ENCODE measurements around the gene PRSS56.

DNA sequence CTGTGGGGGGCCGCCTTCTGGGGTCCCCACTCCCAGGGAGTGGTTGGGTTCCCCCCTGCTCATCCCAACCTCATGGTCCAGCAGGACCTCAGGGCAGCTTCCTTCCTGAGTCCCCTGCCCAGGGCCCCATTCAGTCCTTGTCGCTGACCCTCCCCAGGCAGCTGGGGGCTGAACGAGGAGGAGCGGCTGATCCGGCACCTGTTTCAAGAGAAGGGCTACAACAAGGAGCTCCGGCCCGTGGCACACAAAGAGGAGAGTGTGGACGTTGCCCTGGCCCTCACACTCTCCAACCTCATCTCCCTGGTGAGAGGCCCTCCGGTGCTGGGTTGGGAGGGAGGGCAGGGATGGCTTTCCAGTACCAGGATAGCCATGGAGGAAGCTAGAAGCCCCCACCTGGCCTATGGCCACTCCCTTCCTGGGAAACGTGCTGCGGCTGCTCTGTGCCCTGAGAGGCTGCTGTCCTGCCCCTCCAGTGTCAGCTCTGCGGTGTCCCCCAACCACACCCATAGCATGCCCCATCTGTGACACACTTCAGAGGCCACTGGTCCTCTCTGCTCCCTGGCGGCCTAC is 6.3 kb downstream of the PRSS56 start:
- TF ChIP-seq POLR2A (IDR thresholded peaks at IDR 0.05) (no peak), EP300 (IDR thresholded peaks at IDR 0.05) (no peak)
- TF ChIP-seq, protein P1, sequence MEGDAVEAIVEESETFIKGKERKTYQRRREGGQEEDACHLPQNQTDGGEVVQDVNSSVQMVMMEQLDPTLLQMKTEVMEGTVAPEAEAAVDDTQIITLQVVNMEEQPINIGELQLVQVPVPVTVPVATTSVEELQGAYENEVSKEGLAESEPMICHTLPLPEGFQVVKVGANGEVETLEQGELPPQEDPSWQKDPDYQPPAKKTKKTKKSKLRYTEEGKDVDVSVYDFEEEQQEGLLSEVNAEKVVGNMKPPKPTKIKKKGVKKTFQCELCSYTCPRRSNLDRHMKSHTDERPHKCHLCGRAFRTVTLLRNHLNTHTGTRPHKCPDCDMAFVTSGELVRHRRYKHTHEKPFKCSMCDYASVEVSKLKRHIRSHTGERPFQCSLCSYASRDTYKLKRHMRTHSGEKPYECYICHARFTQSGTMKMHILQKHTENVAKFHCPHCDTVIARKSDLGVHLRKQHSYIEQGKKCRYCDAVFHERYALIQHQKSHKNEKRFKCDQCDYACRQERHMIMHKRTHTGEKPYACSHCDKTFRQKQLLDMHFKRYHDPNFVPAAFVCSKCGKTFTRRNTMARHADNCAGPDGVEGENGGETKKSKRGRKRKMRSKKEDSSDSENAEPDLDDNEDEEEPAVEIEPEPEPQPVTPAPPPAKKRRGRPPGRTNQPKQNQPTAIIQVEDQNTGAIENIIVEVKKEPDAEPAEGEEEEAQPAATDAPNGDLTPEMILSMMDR (IDR thresholded peaks at IDR 0.05), result no peak

Data from ovary (tissue), 3 donors.